Stimulated activated CD8-positive, alpha-beta memory T cell treated with anti-CD3 and anti-CD28 coated beads, Interleukin-7, amount 100 ng/mL, for 24 hours (primary cell): ENCODE results near the gene CIRBP.
"Not testable (repeated sequence)": the region's sequence is repeated elsewhere in the genome, so short reads cannot be mapped to it uniquely, and the experiment has no call there.

Experiments
- DNase-seq: peaks from one replicate; pipeline ENCODE4 v3.0.0-alpha.2; 2020; ENCODE audit warnings: low read depth

CIRBP gene

GRCh38 chr19:1311543-1312091 is 42.5 kb downstream of the CIRBP start:
- no peak for DNase-seq

GRCh38 chr19:1312767-1313694 is 43.9 kb downstream of the CIRBP start:
- DNase-seq: no peak

- no peak for DNase-seq
Measured at GRCh38 chr19:1313695-1314613, 44.8 kb downstream of the CIRBP start.

- DNase-seq: no peak
Measured at GRCh38 chr19:1315470-1316166, 46.5 kb downstream of the CIRBP start.

- DNase-seq: no peak
Measured at GRCh38 chr19:1316466-1316865, 47.3 kb downstream of the CIRBP start.

GRCh38 chr19:1317274-1318003 is 48.3 kb downstream of the CIRBP start:
- no peak for DNase-seq

- no peak for DNase-seq
Measured at GRCh38 chr19:1318678-1319471, 49.7 kb downstream of the CIRBP start.

- DNase-seq: not testable (repeated sequence)
Measured at GRCh38 chr19:1320282-1320650, 51.1 kb downstream of the CIRBP start.

- DNase-seq: no peak
Measured at GRCh38 chr19:1321539-1321938, 52.4 kb downstream of the CIRBP start.

- DNase-seq: no peak
Measured at GRCh38 chr19:1322198-1322981, 53.3 kb downstream of the CIRBP start.

GRCh38 chr19:1324249-1324805 is 55.2 kb downstream of the CIRBP start:
- DNase-seq: no peak
